ENCODE data around the gene LRRC8B. TPM values are rescaled to one million over a fixed set of nuclear protein-coding genes. Genes with fewer than 3 reads are reported as not detected.
A peak's percentile ranks its signal among the peaks of the same experiment; 100 is the strongest.
"Not testable (repeated sequence)": the region's sequence is repeated elsewhere in the genome, so short reads cannot be mapped to it uniquely, and the experiment has no call there.

Gene LRRC8B
- total RNA-seq, 1 donor from 2014 or later, result 76.8 TPM

GRCh38 chr1:89510061-89510460 lies 14.6 kb upstream of the LRRC8B start:
- peaks cover 24% of the 10 kb centered on the region for H3K9me3 Mint-ChIP-seq
- DNase-seq, result peak; percentile 26
- H3K4me3 Mint-ChIP-seq; H3K4me1 Mint-ChIP-seq; H3K27ac Mint-ChIP-seq; intact Hi-C loops (cut with micrococcal nuclease); H3K36me3 Mint-ChIP-seq (ENCODE audit: low read depth): not testable (repeated sequence)
- peaks cover 24% of the 10 kb centered on the region for H3K27me3 Mint-ChIP-seq

GRCh38 chr1:89512996-89513720 lies 11.5 kb upstream of the LRRC8B start:
- peaks cover 13% of the 10 kb centered on the region for H3K9me3 Mint-ChIP-seq
- no peak overlapping the region for H3K4me3 Mint-ChIP-seq
- intact Hi-C loops (cut with micrococcal nuclease), result no loop called here
- peaks cover 5% of the 10 kb centered on the region for H3K36me3 Mint-ChIP-seq (ENCODE audit: low read depth)
- DNase-seq, result peak; percentile 49
- no peak overlapping the region for H3K27ac Mint-ChIP-seq
- H3K27me3 Mint-ChIP-seq, result peaks cover 4% of the 10 kb centered on the region
- H3K4me1 Mint-ChIP-seq, result peaks cover 19% of the 10 kb centered on the region

GRCh38 chr1:89516055-89516454 lies 8.6 kb upstream of the LRRC8B start:
- H3K27me3 Mint-ChIP-seq, result peaks cover 1% of the 10 kb centered on the region
- no peak overlapping the region for H3K4me3 Mint-ChIP-seq
- peak; percentile 47 for DNase-seq
- H3K4me1 Mint-ChIP-seq, result peaks cover 26% of the 10 kb centered on the region
- intact Hi-C loops (cut with micrococcal nuclease), result loop anchor here (2.0 kb wide), 1 partner anchor 33 kb away; no protein-coding TSS in a partner anchor
- peak overlapping the region; percentile 62 for H3K27ac Mint-ChIP-seq
- no peaks in the 10 kb centered on the region for H3K36me3 Mint-ChIP-seq (ENCODE audit: low read depth)
- peaks cover 9% of the 10 kb centered on the region for H3K9me3 Mint-ChIP-seq

- H3K27ac Mint-ChIP-seq, result no peak overlapping the region
- H3K36me3 Mint-ChIP-seq (ENCODE audit: low read depth), result peaks cover 2% of the 10 kb centered on the region
- peaks cover 31% of the 10 kb centered on the region for H3K4me1 Mint-ChIP-seq
- no peak for DNase-seq
- H3K4me3 Mint-ChIP-seq, result no peak overlapping the region
- no peaks in the 10 kb centered on the region for H3K27me3 Mint-ChIP-seq
- H3K9me3 Mint-ChIP-seq, result peaks cover under 1% of the 10 kb centered on the region
- intact Hi-C loops (cut with micrococcal nuclease), result no loop called here
These were observed 6.4 kb upstream of the LRRC8B start for GRCh38 chr1:89518221-89518631.

GRCh38 chr1:89519779-89520358 lies 4.8 kb upstream of the LRRC8B start:
- no peaks in the 10 kb centered on the region for H3K27me3 Mint-ChIP-seq
- peaks cover 38% of the 10 kb centered on the region for H3K4me1 Mint-ChIP-seq
- no peak overlapping the region for H3K27ac Mint-ChIP-seq
- intact Hi-C loops (cut with micrococcal nuclease), result loop anchor here (5.0 kb wide), 1 partner anchor 37 kb away; no protein-coding TSS in a partner anchor
- peak; percentile 84 for DNase-seq
- H3K36me3 Mint-ChIP-seq (ENCODE audit: low read depth), result peaks cover 2% of the 10 kb centered on the region
- no peaks in the 10 kb centered on the region for H3K9me3 Mint-ChIP-seq
- H3K4me3 Mint-ChIP-seq, result no peak overlapping the region

- H3K27me3 Mint-ChIP-seq, H3K4me3 Mint-ChIP-seq, H3K9me3 Mint-ChIP-seq, H3K27ac Mint-ChIP-seq, DNase-seq: not testable (repeated sequence)
- H3K4me1 Mint-ChIP-seq, result peaks cover 35% of the 10 kb centered on the region
- H3K36me3 Mint-ChIP-seq (ENCODE audit: low read depth), result peaks cover 18% of the 10 kb centered on the region
- intact Hi-C loops (cut with micrococcal nuclease), result loop anchor here (5.0 kb wide), 1 partner anchor 35 kb away; no protein-coding TSS in a partner anchor
These were observed 2.7 kb upstream of the LRRC8B start for GRCh38 chr1:89521977-89522376.

GRCh38 chr1:89523572-89524368 lies 859 bp upstream of the LRRC8B start:
- Mint-ChIP-seq H3K27ac (peak overlapping the region; percentile 95), H3K36me3 (ENCODE audit: low read depth) (peaks cover 18% of the 10 kb centered on the region), H3K27me3 (no peaks in the 10 kb centered on the region), H3K4me3 (no peak overlapping the region), H3K9me3 (no peaks in the 10 kb centered on the region), H3K4me1 (peaks cover 31% of the 10 kb centered on the region)
- intact Hi-C loops (cut with micrococcal nuclease), result loop anchor here (1.0 to 5.0 kb wide), 8 partner anchors 22 to 257 kb away; partner anchors contain the start of gene LRRC8C
- DNase-seq, result no peak

GRCh38 chr1:89525169-89525855 lies 683 bp downstream of the LRRC8B start:
- Mint-ChIP-seq H3K36me3 (ENCODE audit: low read depth) (peaks cover 26% of the 10 kb centered on the region), H3K4me1 (peaks cover 35% of the 10 kb centered on the region), H3K4me3 (no peak overlapping the region), H3K27me3 (no peaks in the 10 kb centered on the region), H3K27ac (peak overlapping the region; percentile 95), H3K9me3 (no peaks in the 10 kb centered on the region)
- intact Hi-C loops (cut with micrococcal nuclease), result loop anchor here (2.0 kb wide), 3 partner anchors 43 to 237 kb away; no protein-coding TSS in a partner anchor
- peak; percentile 81 for DNase-seq

GRCh38 chr1:89527256-89527655 lies 2.6 kb downstream of the LRRC8B start:
- intact Hi-C loops (cut with micrococcal nuclease), result no loop called here
- H3K4me3 Mint-ChIP-seq, result no peak overlapping the region
- H3K9me3 Mint-ChIP-seq, result peaks cover 7% of the 10 kb centered on the region
- H3K36me3 Mint-ChIP-seq (ENCODE audit: low read depth), result peaks cover 45% of the 10 kb centered on the region
- no peak for DNase-seq
- H3K27ac Mint-ChIP-seq, result no peak overlapping the region
- no peaks in the 10 kb centered on the region for H3K27me3 Mint-ChIP-seq
- peaks cover 47% of the 10 kb centered on the region for H3K4me1 Mint-ChIP-seq

- H3K36me3 Mint-ChIP-seq (ENCODE audit: low read depth), result peaks cover 50% of the 10 kb centered on the region
- intact Hi-C loops (cut with micrococcal nuclease), result loop anchor here (1.0 kb wide), 1 partner anchor 8 kb away; no protein-coding TSS in a partner anchor
- peaks cover 8% of the 10 kb centered on the region for H3K9me3 Mint-ChIP-seq
- H3K27me3 Mint-ChIP-seq, result no peaks in the 10 kb centered on the region
- no peak overlapping the region for H3K4me3 Mint-ChIP-seq
- H3K27ac Mint-ChIP-seq, result no peak overlapping the region
- DNase-seq, result no peak
- peaks cover 49% of the 10 kb centered on the region for H3K4me1 Mint-ChIP-seq
These were observed 3.2 kb downstream of the LRRC8B start for GRCh38 chr1:89527750-89528381.

GRCh38 chr1:89528382-89528780 lies 3.8 kb downstream of the LRRC8B start:
- H3K4me3 Mint-ChIP-seq, result no peak overlapping the region
- intact Hi-C loops (cut with micrococcal nuclease), result loop anchor here (1.0 kb wide), 1 partner anchor 8 kb away; no protein-coding TSS in a partner anchor
- DNase-seq, result peak; percentile 54
- H3K27me3 Mint-ChIP-seq, result no peaks in the 10 kb centered on the region
- peaks cover 49% of the 10 kb centered on the region for H3K4me1 Mint-ChIP-seq
- H3K27ac Mint-ChIP-seq, result no peak overlapping the region
- peaks cover 8% of the 10 kb centered on the region for H3K9me3 Mint-ChIP-seq
- peaks cover 54% of the 10 kb centered on the region for H3K36me3 Mint-ChIP-seq (ENCODE audit: low read depth)

GRCh38 chr1:89529196-89529595 lies 4.6 kb downstream of the LRRC8B start:
- H3K27me3 Mint-ChIP-seq, result no peaks in the 10 kb centered on the region
- H3K9me3 Mint-ChIP-seq, result peaks cover 8% of the 10 kb centered on the region
- intact Hi-C loops (cut with micrococcal nuclease), result no loop called here
- H3K27ac Mint-ChIP-seq, result no peak overlapping the region
- H3K4me3 Mint-ChIP-seq, result peak overlapping the region; percentile 41
- peaks cover 46% of the 10 kb centered on the region for H3K4me1 Mint-ChIP-seq
- no peak for DNase-seq
- peaks cover 61% of the 10 kb centered on the region for H3K36me3 Mint-ChIP-seq (ENCODE audit: low read depth)

Data from activated CD4-positive, alpha-beta T cell treated with anti-CD3 and anti-CD28 coated beads, Interleukin-2, amount 10 ng/mL, durations not matched to agents 24 days and 14 days (primary cell).